ENCODE results near the gene ELF2.
"Not testable (repeated sequence)": the region's sequence is repeated elsewhere in the genome, so short reads cannot be mapped to it uniquely, and the experiment has no call there.

The ELF2 gene

DNA sequence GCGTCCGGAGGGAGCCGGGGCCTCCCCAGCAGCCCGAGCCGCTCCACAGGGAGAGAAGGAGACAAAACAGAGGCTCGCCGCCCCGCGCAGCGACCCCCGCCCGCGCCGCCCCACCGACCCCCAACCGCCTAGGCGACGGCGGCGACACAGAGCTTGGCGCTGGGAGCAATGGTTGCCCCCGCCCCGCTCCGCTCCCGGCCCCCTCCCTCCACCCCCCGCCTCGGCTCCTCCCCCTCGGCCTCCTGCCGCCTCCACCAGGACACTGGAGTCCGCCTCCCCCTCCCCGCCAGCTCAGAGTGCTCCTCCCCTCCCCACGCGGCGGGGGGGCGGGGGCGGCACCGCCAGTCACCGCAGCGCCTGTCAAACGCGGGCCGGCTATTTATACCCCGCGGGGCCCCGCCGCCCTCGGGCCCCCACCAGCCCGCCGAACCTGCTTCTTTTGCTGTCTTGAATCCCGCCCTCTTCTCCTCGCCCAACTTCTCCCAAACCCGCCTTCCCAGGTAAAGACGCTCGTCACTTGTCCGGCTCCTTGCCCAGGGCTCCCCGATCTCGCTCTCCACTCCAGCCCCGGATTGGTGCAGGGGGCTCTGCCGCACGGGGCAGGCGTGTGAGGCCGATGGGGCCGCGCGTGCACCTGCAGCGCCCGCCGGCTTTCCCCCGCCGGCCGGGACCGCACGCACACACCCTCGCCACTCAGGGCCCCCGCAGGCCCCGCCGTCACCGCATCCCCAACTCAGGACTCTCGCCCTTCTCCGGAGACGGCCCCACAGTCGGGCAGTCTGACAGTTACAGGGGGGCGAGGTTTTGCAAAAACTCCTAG, at the start of gene ELF2:
Gene ELF2, minus strand, starts transcription at position 170 of the 820 bp plus-strand sequence. CDS start 39,517 bp downstream, outside the sequence.
- DNase-seq, result peak; percentile 42

GRCh38 chr4:139223682-139224317, 46.8 kb upstream of the ELF2 start:
- DNase-seq, result no peak

- DNase-seq, result no peak
Measured at GRCh38 chr4:139222215-139222614, 45.2 kb upstream of the ELF2 start.

- DNase-seq, result no peak
Measured at GRCh38 chr4:139221687-139222086, 44.7 kb upstream of the ELF2 start.

DNA sequence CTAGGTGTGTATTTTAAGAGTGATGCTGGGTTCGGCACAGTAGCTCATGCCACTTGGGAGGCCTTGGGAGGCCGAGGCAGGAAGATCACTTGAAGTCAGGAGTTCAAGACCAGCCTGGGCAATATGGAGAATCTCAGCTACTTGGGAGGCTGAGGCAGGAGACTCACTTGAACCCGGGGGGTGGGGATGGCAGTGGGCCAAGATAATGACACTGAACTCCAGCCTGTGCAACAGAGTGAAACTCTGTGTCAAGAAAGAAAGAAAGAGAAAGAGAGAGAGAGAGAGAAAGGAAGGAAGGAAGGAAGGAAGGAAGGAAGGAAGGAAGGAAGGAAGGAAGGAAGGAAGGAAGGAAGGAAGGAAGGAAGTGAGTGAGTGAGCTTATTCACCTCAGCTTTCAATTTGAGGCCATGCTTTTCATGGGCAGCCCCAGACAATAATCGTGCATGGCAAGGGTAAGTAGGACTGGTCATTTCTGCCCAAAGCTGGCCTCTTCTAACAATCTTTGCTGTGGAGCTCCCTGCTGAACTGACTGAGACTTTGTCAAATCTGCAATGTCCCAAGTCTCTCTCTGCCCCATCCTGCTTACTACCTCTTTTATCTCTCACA, 42.5 kb upstream of the ELF2 start:
- DNase-seq, result no peak

GRCh38 chr4:139214039-139214534, 37.1 kb upstream of the ELF2 start:
- DNase-seq, result no peak

DNA sequence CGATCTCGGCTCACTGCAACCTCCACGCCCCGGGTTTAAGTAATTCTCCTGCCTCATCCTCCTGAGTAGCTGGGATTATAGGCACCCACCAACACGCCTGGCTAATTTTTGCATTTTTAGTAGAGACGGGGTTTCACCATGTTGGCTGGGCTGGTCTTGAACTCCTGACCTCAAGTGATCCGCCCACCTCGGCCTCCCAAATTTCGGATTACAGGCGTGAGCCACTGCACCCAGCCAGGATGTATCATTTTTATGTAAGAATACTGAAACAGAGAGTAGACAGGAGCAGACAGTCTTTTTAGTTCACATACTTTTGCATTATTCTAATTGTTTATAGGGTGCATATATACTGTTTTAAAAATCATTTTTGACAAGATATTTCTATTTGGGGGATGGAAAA, 36.6 kb upstream of the ELF2 start:
- not testable (repeated sequence) for DNase-seq

GRCh38 chr4:139212900-139213299, 35.9 kb upstream of the ELF2 start:
- no peak for DNase-seq

DNA sequence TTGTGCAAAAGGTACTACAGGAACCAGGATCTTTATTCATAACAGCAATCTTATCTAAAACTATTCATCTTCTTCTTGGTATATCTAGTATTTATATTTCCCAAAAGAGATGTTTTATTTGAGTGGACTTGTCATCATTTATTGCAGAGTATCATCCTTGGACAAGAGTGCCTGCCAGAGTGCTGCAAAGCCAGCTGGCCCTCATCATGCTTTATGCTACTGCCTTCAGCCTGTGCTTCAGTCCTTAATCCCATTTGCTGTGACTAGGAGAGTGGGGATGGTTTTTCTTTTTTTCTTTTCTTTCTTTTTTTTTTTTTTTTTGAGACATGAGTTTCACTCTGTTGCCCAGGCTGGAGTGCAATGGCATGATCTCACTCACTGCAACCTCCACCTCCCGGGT, 33.5 kb upstream of the ELF2 start:
- DNase-seq, result no peak

- DNase-seq, result no peak
Measured at GRCh38 chr4:139209470-139210063, 32.5 kb upstream of the ELF2 start.

GRCh38 chr4:139208404-139208945, 31.5 kb upstream of the ELF2 start:
- DNase-seq, result no peak

DNA sequence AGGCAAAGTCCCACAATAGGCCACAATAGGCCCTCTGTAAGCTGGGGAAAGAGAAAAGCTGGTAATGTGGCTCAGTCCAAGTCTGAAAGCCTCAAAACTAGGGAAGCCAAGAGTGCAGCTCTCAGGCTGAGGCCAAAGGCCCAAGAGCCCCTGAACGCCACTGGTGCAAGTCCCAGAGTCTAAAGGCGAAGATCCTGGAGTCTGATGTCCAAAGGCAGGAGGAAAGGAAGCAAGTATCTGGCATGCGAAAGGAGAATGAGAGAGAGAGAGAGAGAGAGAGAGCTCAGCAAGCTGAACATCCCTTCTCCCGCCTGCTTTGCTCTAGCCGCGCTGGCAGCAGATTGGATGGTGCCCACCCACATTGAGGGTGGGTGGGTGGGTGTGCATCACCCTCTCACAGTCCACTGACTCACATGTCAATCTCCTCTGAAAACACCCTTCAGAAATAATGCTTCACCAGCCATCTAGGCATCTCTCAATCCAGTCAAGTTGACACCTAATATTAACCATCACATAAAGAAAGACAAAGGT, 30.9 kb upstream of the ELF2 start:
- DNase-seq, result no peak

GRCh38 chr4:139207247-139207646, 30.2 kb upstream of the ELF2 start:
- DNase-seq, result no peak

DNA sequence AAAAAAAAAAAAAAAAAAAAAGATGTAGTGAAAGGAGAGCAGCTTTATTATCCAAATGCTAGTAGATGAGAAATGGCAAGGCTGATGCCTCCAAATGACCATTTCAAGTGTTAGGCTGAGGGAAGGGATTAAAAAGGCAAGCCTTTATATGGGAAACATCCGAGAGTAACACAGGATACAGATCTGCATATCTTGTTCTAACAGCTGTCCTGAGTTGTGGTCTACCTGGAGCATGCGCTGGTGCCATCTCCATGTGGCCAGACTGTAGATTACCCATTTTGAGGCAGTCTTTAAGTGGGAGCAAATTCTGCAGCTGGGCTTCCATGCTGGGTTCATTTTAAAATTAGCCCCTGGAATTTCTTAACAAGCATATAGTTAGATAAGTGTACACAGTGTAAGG, 26.0 kb upstream of the ELF2 start:
- no peak for DNase-seq

- no peak for DNase-seq
Measured at GRCh38 chr4:139200506-139200905, 23.5 kb upstream of the ELF2 start.

DNA sequence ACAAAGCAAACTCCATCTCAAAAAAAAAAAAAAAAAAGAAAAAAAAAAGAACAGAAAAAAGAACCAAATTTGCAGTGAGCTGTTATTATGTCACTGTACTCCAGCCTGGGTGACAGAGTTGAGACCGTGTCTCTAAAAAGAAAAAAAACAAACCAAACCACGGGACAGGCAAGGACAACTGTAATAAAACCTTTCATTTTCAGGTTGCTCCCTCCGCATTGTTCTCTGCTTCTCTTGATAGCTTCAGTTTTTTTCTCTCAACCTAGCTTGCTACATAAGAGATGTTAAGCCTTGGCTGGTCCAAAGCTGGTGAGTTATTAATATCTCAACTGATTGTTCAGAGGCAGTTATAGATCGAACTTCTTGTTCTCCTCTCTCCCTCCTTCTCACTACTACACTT, 23.1 kb upstream of the ELF2 start:
- no peak for DNase-seq

- not testable (repeated sequence) for DNase-seq
Measured at GRCh38 chr4:139197214-139197613, 20.2 kb upstream of the ELF2 start.

- no peak for DNase-seq
Measured at GRCh38 chr4:139196462-139196861, 19.4 kb upstream of the ELF2 start.

GRCh38 chr4:139191373-139191772, 14.4 kb upstream of the ELF2 start:
- no peak for DNase-seq

DNA sequence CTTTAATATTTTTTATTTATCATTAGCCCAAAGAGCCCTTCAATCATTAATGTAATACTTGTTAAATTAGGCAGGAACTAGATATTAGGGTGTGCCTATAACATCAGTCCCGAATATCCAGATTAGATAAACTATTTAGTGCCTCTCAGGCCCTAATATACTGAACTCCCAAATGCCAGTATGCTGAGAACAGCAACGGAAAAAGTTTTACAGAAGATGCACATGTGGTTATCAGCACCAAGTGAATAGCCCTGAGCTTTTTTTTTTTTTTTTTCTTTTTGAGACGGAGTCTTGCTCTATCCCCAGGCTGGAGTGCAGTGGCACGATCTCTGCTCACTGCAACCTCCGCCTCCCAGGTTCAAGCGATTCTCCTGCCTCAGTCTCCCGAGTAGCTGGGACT, 13.0 kb upstream of the ELF2 start:
- no peak for DNase-seq

DNA sequence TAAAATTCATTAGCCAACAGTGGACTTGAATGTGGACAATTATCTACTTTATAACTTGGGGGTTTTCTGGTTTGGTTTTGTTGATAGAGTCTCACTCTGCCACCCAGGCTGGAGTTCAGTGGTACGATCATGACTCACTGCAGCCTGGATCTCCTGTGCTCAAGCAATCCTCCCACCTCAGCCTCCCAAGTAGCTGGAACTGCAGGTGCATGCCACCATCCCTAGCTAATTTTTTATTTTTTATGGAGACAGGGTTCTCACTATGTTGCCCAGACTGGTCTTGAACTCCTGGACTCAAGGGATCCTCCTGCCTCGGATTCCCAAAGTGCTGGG, 12.4 kb upstream of the ELF2 start:
- no peak for DNase-seq

DNA sequence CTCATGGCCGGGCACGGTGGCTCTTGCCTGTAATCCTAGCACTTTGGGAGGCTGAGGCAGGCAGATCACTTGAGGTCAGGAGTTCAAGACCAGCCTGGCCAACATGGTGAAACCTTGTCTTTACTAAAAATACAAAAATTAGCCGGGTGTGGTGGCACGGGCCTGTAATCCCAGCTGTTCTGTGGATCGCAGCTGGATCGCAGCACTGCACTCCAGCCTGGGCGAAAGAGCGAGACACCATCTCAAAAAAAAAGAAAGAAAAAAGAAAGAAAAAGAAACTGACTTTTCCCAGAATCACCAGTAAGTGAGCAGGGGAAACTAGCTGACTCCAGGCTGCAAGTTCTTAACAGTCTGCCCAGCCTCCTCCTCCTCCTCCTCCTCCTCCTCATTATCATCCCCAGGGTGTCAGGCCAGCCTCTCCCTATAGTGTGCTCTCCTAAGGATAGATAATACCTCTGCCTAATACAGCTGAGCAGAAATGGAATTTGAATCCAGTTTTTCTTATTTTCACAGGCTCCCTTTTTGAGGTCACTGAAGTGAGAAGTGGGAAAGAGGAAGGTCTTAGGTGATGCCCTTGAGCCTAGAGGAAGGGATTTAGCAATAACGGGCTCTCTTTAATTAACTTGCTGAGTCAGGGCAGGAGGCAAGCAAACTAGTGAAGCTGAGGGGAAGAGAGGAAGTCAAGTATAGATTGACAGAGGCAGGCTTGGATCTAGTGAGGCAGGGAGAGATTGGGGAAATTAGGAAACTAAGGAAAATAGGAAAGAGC, 11.8 kb upstream of the ELF2 start:
- no peak for DNase-seq
